Left ventricle myocardium inferior (tissue), 1 donor: ENCODE data around the gene ARHGAP32. TPM values are rescaled to one million over a fixed set of nuclear protein-coding genes. Genes with fewer than 3 reads are reported as not detected.

Experiments
- DNase-seq: peaks from one replicate; pipeline ENCODE4 v3.0.0-alpha.2; 2020
- H3K27ac ChIP-seq: fragments of 200-600 bp; replicated peaks from 2 replicates; pipeline ENCODE4 v1.8.0; 2021
- H3K27me3 ChIP-seq: fragments of 200-600 bp; 2 replicates; pipeline ENCODE4 v1.8.0; 2021; ENCODE audit warnings: low read depth
- H3K36me3 ChIP-seq: fragments of 200-600 bp; 2 replicates; pipeline ENCODE4 v1.8.0; 2021
- H3K4me1 ChIP-seq: fragments of 200-600 bp; 2 replicates; pipeline ENCODE4 v1.8.0; 2021
- H3K4me3 ChIP-seq: fragments of 200-600 bp; 2 replicates; pipeline ENCODE4 v1.8.0; 2021; ENCODE audit warnings: mild to moderate bottlenecking, moderate library complexity
- H3K9me3 ChIP-seq: fragments of 200-600 bp; replicated peaks from 2 replicates; pipeline ENCODE4 v1.8.0; 2021
- CTCF ChIP-seq: fragments of 200-600 bp; IDR thresholded peaks from 2 replicates; pipeline ENCODE4 v1.8.0; 2021; ENCODE audit warnings: antibody characterized with exemption, mild to moderate bottlenecking, borderline replicate concordance
- intact Hi-C: fragments of 100-400 bp; cut with micrococcal nuclease; formaldehyde crosslinking; loops from one replicate; pipeline ENCODE4 v1.11.0; 2022
- total RNA-seq: library from RNA; stranded (reverse); fragmentation: NEBNext Ultra II Directional; extraction: Animal tissue kit (Norgen Biotek cat#: 25700); gene quantifications from one replicate; pipeline ENCODE4 v1.2.1, GENCODE V29; 2021
- donor health status: DM: no; HTN: yes; CAD: no; lungs with severe emphysema.

ARHGAP32 gene
- total RNA-seq, 1 donor from 2014 or later, result 5.3 TPM

GRCh38 chr11:129213261-129213660 is 21.1 kb upstream of the ARHGAP32 start:
- no peak for DNase-seq
- intact Hi-C loops, result no loop called here
- Histone ChIP-seq H3K27ac (no peak overlapping the region), H3K9me3 (no peaks in the 10 kb centered on the region), H3K4me1 (peaks cover 6% of the 10 kb centered on the region), H3K4me3 (no peak overlapping the region), H3K27me3 (no peaks in the 10 kb centered on the region), H3K36me3 (no peaks in the 10 kb centered on the region)
- TF ChIP-seq CTCF, result no peak

- no peak for DNase-seq
- Histone ChIP-seq H3K9me3 (peaks cover 4% of the 10 kb centered on the region), H3K27me3 (no peaks in the 10 kb centered on the region), H3K4me1 (peaks cover 6% of the 10 kb centered on the region), H3K4me3 (no peak overlapping the region), H3K27ac (no peak overlapping the region), H3K36me3 (no peaks in the 10 kb centered on the region)
- TF ChIP-seq CTCF, result no peak
- intact Hi-C loops, result no loop called here
These were observed 19.3 kb upstream of the ARHGAP32 start for GRCh38 chr11:129211397-129211796.

GRCh38 chr11:129210831-129211181 is 18.7 kb upstream of the ARHGAP32 start:
- H3K36me3 ChIP-seq, result no peaks in the 10 kb centered on the region
- no peak overlapping the region for H3K27ac ChIP-seq
- intact Hi-C loops, result no loop called here
- TF ChIP-seq CTCF, result no peak
- H3K4me3 ChIP-seq, result no peak overlapping the region
- no peak for DNase-seq
- peaks cover 4% of the 10 kb centered on the region for H3K9me3 ChIP-seq
- peaks cover 6% of the 10 kb centered on the region for H3K4me1 ChIP-seq
- H3K27me3 ChIP-seq, result no peaks in the 10 kb centered on the region

- Histone ChIP-seq H3K9me3 (peaks cover 4% of the 10 kb centered on the region), H3K27me3 (no peaks in the 10 kb centered on the region), H3K36me3 (no peaks in the 10 kb centered on the region), H3K4me1 (peaks cover 6% of the 10 kb centered on the region), H3K27ac (no peak overlapping the region), H3K4me3 (no peak overlapping the region)
- intact Hi-C loops, result no loop called here
- DNase-seq, result no peak
- no peak for TF ChIP-seq CTCF
These were observed 18.0 kb upstream of the ARHGAP32 start for GRCh38 chr11:129209891-129210830.

GRCh38 chr11:129208863-129209262 is 16.7 kb upstream of the ARHGAP32 start:
- H3K27me3 ChIP-seq, result no peaks in the 10 kb centered on the region
- no peak overlapping the region for H3K4me3 ChIP-seq
- DNase-seq, result no peak
- TF ChIP-seq CTCF, result no peak
- peaks cover 4% of the 10 kb centered on the region for H3K9me3 ChIP-seq
- intact Hi-C loops, result no loop called here
- H3K27ac ChIP-seq, result no peak overlapping the region
- no peaks in the 10 kb centered on the region for H3K36me3 ChIP-seq
- peaks cover 6% of the 10 kb centered on the region for H3K4me1 ChIP-seq
